Epithelial cell of esophagus (primary cell): ENCODE results near the gene CAMKMT.

Experiments
- DNase-seq: peaks from one replicate; pipeline ENCODE4 v3.0.0; 2010; ENCODE audit warnings: low read depth
- H3K4me3 ChIP-seq: 2 replicates; pipeline ENCODE4 v1.5.1; 2011; ENCODE audit warnings: mild to moderate bottlenecking, low read length, control low read depth
- CTCF ChIP-seq: IDR thresholded peaks from 2 replicates; pipeline ENCODE4 v1.5.1; 2011; ENCODE audit warnings: low read depth, mild to moderate bottlenecking, low read length, control low read depth, inconsistent platforms; ENCODE audit not compliant: insufficient read depth; ENCODE audit errors: missing control alignments

Gene CAMKMT

DNA sequence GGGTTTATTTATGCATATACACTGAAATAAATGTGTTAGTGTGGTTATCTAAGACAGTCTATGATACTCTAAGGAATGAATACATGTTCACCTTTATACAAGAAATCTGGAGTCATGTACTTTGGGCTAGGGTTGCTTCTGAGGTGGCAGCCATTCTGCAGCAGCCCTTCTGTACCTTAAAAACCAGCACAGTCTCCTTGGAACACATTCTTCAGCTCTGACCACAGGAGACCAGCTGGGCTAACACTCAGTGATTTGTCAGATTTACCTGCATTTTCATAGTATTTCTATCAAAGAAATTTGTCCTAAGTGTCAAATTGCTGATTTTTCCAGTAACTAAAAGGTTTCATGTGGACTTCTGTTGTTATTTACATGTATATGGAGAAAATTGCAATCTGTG lies 167.7 kb downstream of the CAMKMT start:
- no peak for DNase-seq
- no peak overlapping the region for H3K4me3 ChIP-seq
- TF ChIP-seq CTCF = no peak

DNA sequence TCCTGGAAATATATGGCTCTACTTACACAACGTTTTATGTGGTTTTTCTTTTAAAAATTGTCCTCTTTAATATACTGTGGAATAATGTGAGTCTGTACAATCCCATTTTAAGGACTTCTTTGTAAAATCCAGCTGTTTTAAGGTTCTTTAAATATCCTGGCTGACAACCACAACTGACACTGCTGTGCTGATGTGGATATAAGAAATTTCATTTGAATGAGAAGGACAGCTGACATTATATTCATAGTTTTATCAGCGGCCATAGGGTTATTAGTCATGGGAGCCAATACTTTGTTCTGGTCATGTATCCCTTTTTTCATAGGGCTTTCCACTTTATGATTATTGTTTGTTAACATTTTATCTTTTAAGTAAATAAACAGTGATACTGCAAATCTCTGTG lies 169.5 kb downstream of the CAMKMT start:
- no peak overlapping the region for H3K4me3 ChIP-seq
- DNase-seq = no peak
- TF ChIP-seq CTCF = no peak

DNA sequence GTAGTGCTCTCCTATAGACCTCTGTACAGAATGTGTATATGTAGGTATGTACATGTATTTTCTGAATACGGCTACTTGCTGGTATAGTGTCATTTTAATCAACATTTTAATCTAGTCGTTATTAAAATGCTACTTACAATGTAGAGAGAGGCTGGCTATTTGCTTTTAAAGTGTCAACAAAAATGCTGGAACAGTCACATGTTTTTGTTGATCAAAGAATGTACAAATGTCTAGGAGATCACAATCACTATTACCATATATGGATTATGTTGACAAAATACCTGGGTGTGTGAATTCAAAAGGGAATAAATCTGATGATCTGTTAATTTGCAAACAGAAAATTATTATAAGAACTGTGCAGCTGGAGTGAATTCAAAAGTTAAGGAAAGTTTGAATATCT lies 170.3 kb downstream of the CAMKMT start:
- no peak for DNase-seq
- TF ChIP-seq CTCF = no peak

GRCh38 chr2:44533508-44533907 lies 171.8 kb downstream of the CAMKMT start:
- no peak for TF ChIP-seq CTCF
- DNase-seq = no peak
- H3K4me3 ChIP-seq = no peak overlapping the region

More for the DNA sequence above, 170.3 kb downstream of the CAMKMT start:
- H3K4me3 ChIP-seq = no peak overlapping the region

DNA sequence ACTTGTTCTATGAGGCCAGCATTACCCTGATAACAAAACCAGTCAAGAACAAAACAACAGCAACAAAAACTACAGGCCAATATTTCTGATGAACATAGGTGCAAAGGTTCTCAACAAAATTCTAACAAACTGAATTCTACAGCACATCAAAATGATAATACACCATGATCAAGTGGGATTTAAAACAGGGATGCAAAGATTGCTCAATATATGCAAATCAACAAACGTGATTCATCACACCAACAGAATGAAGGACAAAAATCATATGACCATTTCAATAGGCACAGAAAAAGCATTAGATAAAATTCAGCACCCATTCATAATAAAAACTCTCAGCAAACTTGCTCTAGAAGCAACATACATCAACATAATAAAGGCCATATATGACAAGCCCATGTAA lies 173.6 kb downstream of the CAMKMT start:
- no peak for TF ChIP-seq CTCF
- DNase-seq = peak; percentile 21
- H3K4me3 ChIP-seq = no peak overlapping the region

- no peak overlapping the region for H3K4me3 ChIP-seq
- DNase-seq = peak; percentile 34
- no peak for TF ChIP-seq CTCF
Observed at GRCh38 chr2:44537264-44537663, 175.5 kb downstream of the CAMKMT start.

DNA sequence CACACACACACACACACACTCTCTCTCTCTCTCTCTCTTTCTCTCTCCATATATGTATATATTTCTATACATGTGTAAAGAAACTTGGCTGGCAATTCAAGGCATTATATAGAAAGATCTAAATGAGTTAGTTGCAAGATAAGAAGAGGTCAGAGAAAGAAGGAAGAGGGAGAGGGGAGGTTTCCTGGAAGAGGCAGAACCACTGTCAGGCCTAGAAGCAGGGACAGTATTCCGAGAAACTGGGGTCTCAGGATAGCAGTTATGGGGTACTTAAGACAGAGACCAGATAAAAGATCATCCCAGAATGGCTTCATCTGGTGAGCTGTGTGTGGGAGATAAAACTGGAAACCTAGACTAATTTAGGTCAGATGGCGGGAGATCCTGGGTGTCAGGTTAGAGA lies 180.8 kb downstream of the CAMKMT start:
- no peak for DNase-seq
- H3K4me3 ChIP-seq = no peak overlapping the region
- no peak for TF ChIP-seq CTCF
